Astrocyte (in vitro differentiated cells and primary cell): ENCODE data around the gene CEP128. TPM values are rescaled to one million over a fixed set of nuclear protein-coding genes. Genes with fewer than 3 reads are reported as not detected.

Experiments
- DNase-seq: peaks from one replicate; pipeline ENCODE4 v3.0.0-alpha.2; 2010; ENCODE audit warnings: low read depth
- FAIRE-seq: peaks from 2 replicates; lab custom pipeline; 2011; peaks lifted over from hg19 to GRCh38; lab: Jason Lieb, UNC
- H2AFZ ChIP-seq: 2 replicates; pipeline ENCODE4 v1.6.0; 2012; ENCODE audit warnings: low read depth, low read length, inconsistent platforms
- H3K27ac ChIP-seq: 2 replicates; pipeline ENCODE4 v1.5.1; 2011; ENCODE audit warnings: low read depth, low read length, inconsistent platforms
- H3K27me3 ChIP-seq: 2 replicates; pipeline ENCODE4 v1.6.0; 2011; ENCODE audit warnings: low read length, inconsistent platforms; ENCODE audit not compliant: insufficient read depth
- H3K36me3 ChIP-seq: 2 replicates; pipeline ENCODE4 v1.5.1; 2011; ENCODE audit warnings: low read length, inconsistent platforms; ENCODE audit not compliant: insufficient read depth
- H3K4me1 ChIP-seq: 2 replicates; pipeline ENCODE4 v1.5.1; 2011; ENCODE audit warnings: low read length, inconsistent platforms; ENCODE audit not compliant: insufficient read depth
- H3K4me2 ChIP-seq: 2 replicates; pipeline ENCODE4 v1.6.0; 2012; ENCODE audit warnings: low read length, inconsistent platforms
- H3K4me3 ChIP-seq: 2 replicates; pipeline ENCODE4 v1.5.1; 2011; ENCODE audit warnings: low read depth, mild to moderate bottlenecking, low read length, inconsistent platforms; ENCODE audit not compliant: insufficient read depth
- H3K79me2 ChIP-seq: 2 replicates; pipeline ENCODE4 v1.6.0; 2012; ENCODE audit warnings: mild to moderate bottlenecking, low read length, inconsistent platforms; ENCODE audit not compliant: insufficient read depth
- H3K9ac ChIP-seq: 2 replicates; pipeline ENCODE4 v1.6.0; 2012; ENCODE audit warnings: mild to moderate bottlenecking, low read length, inconsistent platforms
- H3K9me3 ChIP-seq: 2 replicates; pipeline ENCODE4 v1.5.1; 2012; ENCODE audit warnings: low read depth, mild to moderate bottlenecking, low read length, inconsistent platforms; ENCODE audit not compliant: insufficient read depth
- H4K20me1 ChIP-seq: 2 replicates; pipeline ENCODE4 v1.6.0; 2012; ENCODE audit warnings: low read length, inconsistent platforms; ENCODE audit not compliant: insufficient read depth
- H3K27ac Mint-ChIP-seq: one replicate; pipeline ENCODE4 v1.8.0; 2021; ENCODE audit warnings: mild to moderate bottlenecking, mixed read lengths; ENCODE audit not compliant: unreplicated experiment
- H3K27me3 Mint-ChIP-seq: one replicate; pipeline ENCODE4 v1.8.0; 2021; ENCODE audit warnings: low read depth, mixed read lengths; ENCODE audit not compliant: unreplicated experiment
- H3K36me3 Mint-ChIP-seq: one replicate; pipeline ENCODE4 v1.8.0; 2021; ENCODE audit warnings: low read depth, mixed read lengths; ENCODE audit not compliant: unreplicated experiment
- H3K4me1 Mint-ChIP-seq: one replicate; pipeline ENCODE4 v1.8.0; 2021; ENCODE audit warnings: low read depth, mixed read lengths; ENCODE audit not compliant: unreplicated experiment
- H3K4me3 Mint-ChIP-seq: one replicate; pipeline ENCODE4 v1.8.0; 2021; ENCODE audit warnings: mild to moderate bottlenecking, moderate library complexity, mixed read lengths; ENCODE audit not compliant: unreplicated experiment
- H3K9me3 Mint-ChIP-seq: one replicate; pipeline ENCODE4 v1.8.0; 2021; ENCODE audit warnings: mild to moderate bottlenecking, mixed read lengths; ENCODE audit not compliant: unreplicated experiment
- EZH2 ChIP-seq: IDR thresholded peaks from 2 replicates; pipeline ENCODE4 v1.6.1; 2012; ENCODE audit warnings: mild to moderate bottlenecking, low read length, inconsistent platforms; ENCODE audit not compliant: insufficient read depth
- total RNA-seq: library from RNA; stranded (reverse); gene quantifications from 2 replicates; pipeline ENCODE4 v1.2.1, GENCODE V29; 2021
- TF ChIP-seq, protein P1 (sequence below): IDR thresholded peaks from 2 replicates; pipeline ENCODE4 v1.5.1; 2011; ENCODE audit warnings: low read depth, mild to moderate bottlenecking, inconsistent platforms, low read length, moderate library complexity; ENCODE audit not compliant: insufficient read depth

The CEP128 gene
- total RNA-seq, 1 donor from 2014 or later: 6.4 TPM

DNA sequence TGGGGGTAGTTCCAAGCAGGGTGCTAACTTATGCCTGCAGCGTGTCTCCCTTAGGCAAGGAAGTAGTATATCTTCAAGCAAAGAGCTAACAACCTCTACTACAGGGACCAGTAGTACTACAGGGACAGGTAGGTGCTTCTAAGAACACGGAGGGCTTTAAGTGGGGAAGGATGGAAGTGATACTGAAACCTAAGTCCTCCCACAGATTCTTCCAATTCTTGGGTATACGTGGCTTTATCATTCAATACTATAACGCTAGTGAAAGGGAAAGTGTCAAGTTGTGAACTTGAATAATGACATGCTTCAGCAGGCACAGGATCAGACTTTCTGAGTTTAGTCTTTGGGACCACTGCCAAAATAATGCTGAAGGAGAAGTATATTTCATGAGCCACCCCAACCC, 241.7 kb downstream of the CEP128 start:
- H2AFZ ChIP-seq: no peak overlapping the region
- TF ChIP-seq, protein P1, sequence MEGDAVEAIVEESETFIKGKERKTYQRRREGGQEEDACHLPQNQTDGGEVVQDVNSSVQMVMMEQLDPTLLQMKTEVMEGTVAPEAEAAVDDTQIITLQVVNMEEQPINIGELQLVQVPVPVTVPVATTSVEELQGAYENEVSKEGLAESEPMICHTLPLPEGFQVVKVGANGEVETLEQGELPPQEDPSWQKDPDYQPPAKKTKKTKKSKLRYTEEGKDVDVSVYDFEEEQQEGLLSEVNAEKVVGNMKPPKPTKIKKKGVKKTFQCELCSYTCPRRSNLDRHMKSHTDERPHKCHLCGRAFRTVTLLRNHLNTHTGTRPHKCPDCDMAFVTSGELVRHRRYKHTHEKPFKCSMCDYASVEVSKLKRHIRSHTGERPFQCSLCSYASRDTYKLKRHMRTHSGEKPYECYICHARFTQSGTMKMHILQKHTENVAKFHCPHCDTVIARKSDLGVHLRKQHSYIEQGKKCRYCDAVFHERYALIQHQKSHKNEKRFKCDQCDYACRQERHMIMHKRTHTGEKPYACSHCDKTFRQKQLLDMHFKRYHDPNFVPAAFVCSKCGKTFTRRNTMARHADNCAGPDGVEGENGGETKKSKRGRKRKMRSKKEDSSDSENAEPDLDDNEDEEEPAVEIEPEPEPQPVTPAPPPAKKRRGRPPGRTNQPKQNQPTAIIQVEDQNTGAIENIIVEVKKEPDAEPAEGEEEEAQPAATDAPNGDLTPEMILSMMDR: no peak
- no peak for TF ChIP-seq EZH2
- Mint-ChIP-seq H3K4me1 (no peaks in the 10 kb centered on the region), H3K27ac (no peak overlapping the region), H3K36me3 (no peaks in the 10 kb centered on the region), H3K9me3 (no peaks in the 10 kb centered on the region), H3K4me3 (no peak overlapping the region), H3K27me3 (no peaks in the 10 kb centered on the region)
- no peaks in the 10 kb centered on the region for H4K20me1 ChIP-seq
- H3K36me3 ChIP-seq: no peaks in the 10 kb centered on the region
- no peak for FAIRE-seq
- no peak for DNase-seq
- no peaks in the 10 kb centered on the region for H3K79me2 ChIP-seq
- H3K27ac ChIP-seq: no peak overlapping the region
- no peaks in the 10 kb centered on the region for H3K4me1 ChIP-seq
- H3K9me3 ChIP-seq: no peaks in the 10 kb centered on the region
- H3K27me3 ChIP-seq: no peaks in the 10 kb centered on the region
- no peak overlapping the region for H3K4me2 ChIP-seq
- no peak overlapping the region for H3K9ac ChIP-seq
- H3K4me3 ChIP-seq: no peak overlapping the region

DNA sequence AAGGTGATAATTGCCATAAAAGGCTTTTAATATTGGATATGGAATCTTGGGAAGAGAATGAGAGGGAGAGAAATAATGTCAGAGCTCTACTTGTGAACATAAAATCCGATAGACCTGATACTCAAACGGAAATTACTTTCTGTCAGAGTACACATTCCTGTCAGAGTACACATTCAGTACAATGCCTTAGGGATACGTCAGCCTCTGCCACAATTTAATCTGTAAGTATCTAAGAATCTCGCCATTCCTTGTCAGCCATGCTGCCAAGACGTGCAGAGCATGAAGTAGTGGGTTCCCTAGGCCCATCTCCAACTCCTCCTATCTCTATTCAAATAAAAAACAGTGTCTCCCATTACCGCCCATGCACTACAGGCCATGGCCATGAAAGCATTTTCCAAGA, 242.6 kb downstream of the CEP128 start:
- Histone ChIP-seq H3K9ac (no peak overlapping the region), H3K27me3 (no peaks in the 10 kb centered on the region), H3K27ac (no peak overlapping the region), H3K79me2 (no peaks in the 10 kb centered on the region), H3K4me3 (no peak overlapping the region), H3K4me2 (no peak overlapping the region), H2AFZ (no peak overlapping the region), H3K36me3 (no peaks in the 10 kb centered on the region), H3K4me1 (no peaks in the 10 kb centered on the region), H4K20me1 (no peaks in the 10 kb centered on the region), H3K9me3 (no peaks in the 10 kb centered on the region)
- TF ChIP-seq, protein P1: no peak
- no peak for TF ChIP-seq EZH2
- DNase-seq: no peak
- Mint-ChIP-seq H3K4me1 (no peaks in the 10 kb centered on the region), H3K27ac (no peak overlapping the region), H3K36me3 (no peaks in the 10 kb centered on the region), H3K4me3 (no peak overlapping the region), H3K9me3 (peaks cover 2% of the 10 kb centered on the region), H3K27me3 (no peaks in the 10 kb centered on the region)
- no peak for FAIRE-seq

DNA sequence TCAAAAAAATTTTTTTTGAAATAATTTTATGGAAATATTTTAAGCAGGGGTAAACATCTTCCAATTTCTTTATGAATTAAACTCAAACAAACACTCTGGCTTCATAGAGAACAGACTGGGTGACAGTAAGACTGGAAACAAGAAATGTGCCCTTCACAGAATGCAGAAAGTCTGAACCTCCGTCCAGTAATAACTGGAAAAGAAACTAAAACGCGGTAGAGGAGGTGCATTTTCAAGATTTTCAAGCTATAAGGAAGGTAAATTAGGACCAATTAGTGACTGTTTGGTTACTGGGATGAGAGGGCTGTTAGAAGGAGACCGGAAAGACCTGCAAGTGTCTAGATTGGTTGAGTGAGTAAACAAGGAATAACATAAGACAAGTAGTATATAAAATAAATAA, 245.7 kb downstream of the CEP128 start:
- DNase-seq (no peak), FAIRE-seq (no peak)
- no peaks in the 10 kb centered on the region for H3K27me3 Mint-ChIP-seq
- no peaks in the 10 kb centered on the region for H3K27me3 ChIP-seq
- no peak overlapping the region for H3K4me2 ChIP-seq
- no peak overlapping the region for H3K27ac ChIP-seq
- no peak overlapping the region for H3K4me3 ChIP-seq
- H2AFZ ChIP-seq: no peak overlapping the region
- no peak overlapping the region for H3K27ac Mint-ChIP-seq
- TF ChIP-seq, protein P1: no peak
- no peak for TF ChIP-seq EZH2
- no peaks in the 10 kb centered on the region for H3K79me2 ChIP-seq
- H3K36me3 Mint-ChIP-seq: no peaks in the 10 kb centered on the region
- no peak overlapping the region for H3K9ac ChIP-seq
- H3K9me3 ChIP-seq: no peaks in the 10 kb centered on the region
- no peaks in the 10 kb centered on the region for H3K4me1 ChIP-seq
- H4K20me1 ChIP-seq: no peaks in the 10 kb centered on the region
- no peaks in the 10 kb centered on the region for H3K4me1 Mint-ChIP-seq
- no peaks in the 10 kb centered on the region for H3K36me3 ChIP-seq
- no peak overlapping the region for H3K4me3 Mint-ChIP-seq
- H3K9me3 Mint-ChIP-seq: peaks cover 3% of the 10 kb centered on the region
